ENCODE results near the gene CLMP. TPM values are rescaled to one million over a fixed set of nuclear protein-coding genes. Genes with fewer than 3 reads are reported as not detected.

The CLMP gene
- total RNA-seq, 3 donors from 2014 or later (not counting 1 experiment from before 2014, with no cell fraction given), result 0.07 to 0.45 TPM; not detected in 1

DNA sequence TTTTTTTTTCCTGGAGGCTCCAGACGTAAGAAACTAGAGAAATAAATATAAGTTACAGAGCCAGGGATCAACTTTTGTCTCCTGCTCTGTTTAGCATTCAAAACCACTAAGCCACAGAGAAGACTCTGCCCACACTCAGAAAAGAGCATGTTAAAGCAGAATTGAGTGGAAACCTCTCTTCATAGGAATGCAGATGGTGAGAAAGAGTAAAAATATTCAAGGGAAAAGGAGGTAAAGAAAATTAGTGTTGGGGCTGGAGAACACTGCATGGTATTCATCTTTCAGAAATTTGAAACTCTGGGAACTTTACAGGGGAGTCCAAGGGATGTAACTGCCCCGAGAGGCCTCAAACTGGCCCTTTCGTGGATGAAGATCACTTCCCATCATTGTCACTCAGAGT, 65.1 kb downstream of the CLMP start:
- H3K4me3 ChIP-seq (ENCODE audit: low read length), result no peak overlapping the region
- Mint-ChIP-seq H3K4me3 (no peak overlapping the region), H3K36me3 (no peaks in the 10 kb centered on the region), H3K9me3 (no peaks in the 10 kb centered on the region), H3K4me1 (no peaks in the 10 kb centered on the region), H3K27ac (no peak overlapping the region), H3K27me3 (ENCODE audit: low read depth in 2 of 2) (no peaks in the 10 kb centered on the region)
- DNase-seq (no peak), ATAC-seq (no peak)
- intact Hi-C loops (cut with micrococcal nuclease), result no loop called here
- H3K36me3 ChIP-seq (ENCODE audit: control insufficient read depth, insufficient read depth, low read length), result no peaks in the 10 kb centered on the region
- H3K27ac ChIP-seq (ENCODE audit: low read length), result no peak overlapping the region
- no peaks in the 10 kb centered on the region for H3K4me1 ChIP-seq (ENCODE audit: control insufficient read depth, insufficient read depth, low read length)
- TF ChIP-seq, protein P1, sequence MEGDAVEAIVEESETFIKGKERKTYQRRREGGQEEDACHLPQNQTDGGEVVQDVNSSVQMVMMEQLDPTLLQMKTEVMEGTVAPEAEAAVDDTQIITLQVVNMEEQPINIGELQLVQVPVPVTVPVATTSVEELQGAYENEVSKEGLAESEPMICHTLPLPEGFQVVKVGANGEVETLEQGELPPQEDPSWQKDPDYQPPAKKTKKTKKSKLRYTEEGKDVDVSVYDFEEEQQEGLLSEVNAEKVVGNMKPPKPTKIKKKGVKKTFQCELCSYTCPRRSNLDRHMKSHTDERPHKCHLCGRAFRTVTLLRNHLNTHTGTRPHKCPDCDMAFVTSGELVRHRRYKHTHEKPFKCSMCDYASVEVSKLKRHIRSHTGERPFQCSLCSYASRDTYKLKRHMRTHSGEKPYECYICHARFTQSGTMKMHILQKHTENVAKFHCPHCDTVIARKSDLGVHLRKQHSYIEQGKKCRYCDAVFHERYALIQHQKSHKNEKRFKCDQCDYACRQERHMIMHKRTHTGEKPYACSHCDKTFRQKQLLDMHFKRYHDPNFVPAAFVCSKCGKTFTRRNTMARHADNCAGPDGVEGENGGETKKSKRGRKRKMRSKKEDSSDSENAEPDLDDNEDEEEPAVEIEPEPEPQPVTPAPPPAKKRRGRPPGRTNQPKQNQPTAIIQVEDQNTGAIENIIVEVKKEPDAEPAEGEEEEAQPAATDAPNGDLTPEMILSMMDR (IDR thresholded peaks at IDR 0.05), result no peak
- no peaks in the 10 kb centered on the region for H3K27me3 ChIP-seq (ENCODE audit: control insufficient read depth, insufficient read depth, low read length)
- no peaks in the 10 kb centered on the region for H3K9me3 ChIP-seq (ENCODE audit: control insufficient read depth, insufficient read depth, low read length)
- WGBS (ENCODE audit: insufficient coverage), result 90% methylated on average over 2 of the region's 3 CpGs

DNA sequence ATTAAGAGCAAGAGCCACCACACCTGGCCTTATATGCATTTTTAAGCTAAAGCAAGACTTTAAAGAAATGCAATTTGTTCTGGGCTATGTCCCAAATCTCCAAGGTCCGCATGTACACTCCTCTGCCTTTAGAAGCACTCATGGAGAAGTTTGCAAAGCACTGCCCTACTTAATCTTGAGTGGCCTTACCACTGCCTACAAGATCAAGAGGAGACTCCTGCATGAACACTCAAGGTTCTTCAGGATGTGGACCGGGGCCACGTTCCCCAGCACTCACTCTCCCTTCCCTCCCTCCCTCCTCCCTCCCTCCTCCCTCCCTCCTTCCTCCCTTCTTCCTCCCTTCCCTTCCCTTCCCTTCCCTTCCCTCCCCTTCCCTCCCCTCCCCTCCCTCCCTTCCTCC, 69.9 kb downstream of the CLMP start:
- DNase-seq, result no peak
- no peaks in the 10 kb centered on the region for H3K27me3 ChIP-seq (ENCODE audit: control insufficient read depth, insufficient read depth, low read length)
- no peak overlapping the region for H3K4me3 ChIP-seq (ENCODE audit: low read length)
- H3K27ac Mint-ChIP-seq, result no peak overlapping the region
- H3K4me1 Mint-ChIP-seq, result peaks cover 0 to 4% of the 10 kb centered on the region in 2 donors
- peaks cover 0 to 3% of the 10 kb centered on the region in 2 donors for H3K27me3 Mint-ChIP-seq (ENCODE audit: low read depth in 2 of 2)
- intact Hi-C loops (cut with micrococcal nuclease), result no loop called here
- no peaks in the 10 kb centered on the region for H3K9me3 ChIP-seq (ENCODE audit: control insufficient read depth, insufficient read depth, low read length)
- no peak for ATAC-seq
- no peak overlapping the region for H3K4me3 Mint-ChIP-seq
- 69% methylated on average over 3 of the region's 3 CpGs for WGBS (ENCODE audit: insufficient coverage)
- no peaks in the 10 kb centered on the region for H3K36me3 Mint-ChIP-seq
- H3K27ac ChIP-seq (ENCODE audit: low read length), result no peak overlapping the region
- no peaks in the 10 kb centered on the region for H3K9me3 Mint-ChIP-seq
- TF ChIP-seq, protein P1 (IDR thresholded peaks at IDR 0.05), result no peak
- H3K4me1 ChIP-seq (ENCODE audit: control insufficient read depth, insufficient read depth, low read length), result no peaks in the 10 kb centered on the region
- no peaks in the 10 kb centered on the region for H3K36me3 ChIP-seq (ENCODE audit: control insufficient read depth, insufficient read depth, low read length)

DNA sequence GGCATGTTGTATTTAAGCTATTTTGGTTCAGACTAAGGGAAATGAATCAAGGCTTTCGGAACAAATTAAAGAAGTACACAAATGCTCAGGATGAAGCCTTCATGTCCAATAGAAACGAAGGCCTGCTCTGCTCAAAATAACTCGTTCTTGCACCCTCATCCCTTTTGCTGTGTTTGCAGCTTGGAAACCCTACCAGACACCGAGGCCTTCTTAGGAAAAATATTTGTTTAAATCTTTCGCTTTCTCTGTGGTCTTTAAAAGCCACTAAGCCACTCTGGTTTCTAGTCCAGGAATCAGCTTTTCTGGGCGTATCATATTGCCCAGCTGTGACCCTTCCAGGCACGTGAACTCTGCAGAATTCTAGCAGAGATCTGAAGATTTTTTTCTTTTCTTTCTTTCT, 72.2 kb downstream of the CLMP start:
- ATAC-seq, result no peak
- TF ChIP-seq, protein P1 (IDR thresholded peaks at IDR 0.05), result no peak
- Mint-ChIP-seq H3K36me3 (no peaks in the 10 kb centered on the region), H3K27me3 (ENCODE audit: low read depth in 2 of 2) (peaks cover 0 to 3% of the 10 kb centered on the region in 2 donors), H3K4me3 (no peak overlapping the region), H3K4me1 (peaks cover 0 to 12% of the 10 kb centered on the region in 2 donors), H3K9me3 (no peaks in the 10 kb centered on the region), H3K27ac (no peak overlapping the region)
- H3K27ac ChIP-seq (ENCODE audit: low read length), result no peak overlapping the region
- intact Hi-C loops (cut with micrococcal nuclease), result no loop called here
- no peaks in the 10 kb centered on the region for H3K4me1 ChIP-seq (ENCODE audit: control insufficient read depth, insufficient read depth, low read length)
- no peaks in the 10 kb centered on the region for H3K36me3 ChIP-seq (ENCODE audit: control insufficient read depth, insufficient read depth, low read length)
- no peak overlapping the region for H3K4me3 ChIP-seq (ENCODE audit: low read length)
- no peaks in the 10 kb centered on the region for H3K27me3 ChIP-seq (ENCODE audit: control insufficient read depth, insufficient read depth, low read length)
- DNase-seq, result no peak
- H3K9me3 ChIP-seq (ENCODE audit: control insufficient read depth, insufficient read depth, low read length), result no peaks in the 10 kb centered on the region
- WGBS (ENCODE audit: insufficient coverage), result 61% methylated on average over 7 of the region's 7 CpGs

DNA sequence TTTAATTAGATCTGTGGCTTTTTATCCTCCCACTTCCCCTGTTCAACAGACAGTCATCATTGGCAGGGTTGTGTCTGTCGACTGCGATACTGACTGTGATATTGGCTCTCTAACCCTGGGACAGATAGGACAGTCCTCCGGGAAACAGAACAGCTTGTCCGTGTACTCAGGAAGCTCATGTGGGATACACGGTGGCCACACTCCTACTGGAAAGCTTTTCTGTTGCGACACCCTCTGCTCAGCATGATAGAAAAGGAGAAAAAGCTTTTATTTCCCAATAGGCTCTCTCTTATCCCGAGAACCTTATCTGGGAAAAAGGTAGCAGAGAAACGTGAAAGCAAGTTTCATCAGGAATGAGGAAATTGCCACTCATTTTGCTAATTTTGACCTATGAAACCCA, 72.7 kb downstream of the CLMP start:
- Mint-ChIP-seq H3K4me3 (no peak overlapping the region), H3K4me1 (peaks cover 0 to 12% of the 10 kb centered on the region in 2 donors), H3K27me3 (ENCODE audit: low read depth in 2 of 2) (peaks cover 0 to 3% of the 10 kb centered on the region in 2 donors), H3K9me3 (no peaks in the 10 kb centered on the region), H3K36me3 (no peaks in the 10 kb centered on the region), H3K27ac (no peak overlapping the region)
- TF ChIP-seq, protein P1 (IDR thresholded peaks at IDR 0.05), result no peak
- WGBS (ENCODE audit: insufficient coverage), result 78% methylated on average over 6 of the region's 8 CpGs
- intact Hi-C loops (cut with micrococcal nuclease), result no loop called here
- Histone ChIP-seq H3K4me1 (ENCODE audit: control insufficient read depth, insufficient read depth, low read length) (no peaks in the 10 kb centered on the region), H3K9me3 (ENCODE audit: control insufficient read depth, insufficient read depth, low read length) (no peaks in the 10 kb centered on the region), H3K4me3 (ENCODE audit: low read length) (no peak overlapping the region), H3K27ac (ENCODE audit: low read length) (no peak overlapping the region), H3K36me3 (ENCODE audit: control insufficient read depth, insufficient read depth, low read length) (no peaks in the 10 kb centered on the region), H3K27me3 (ENCODE audit: control insufficient read depth, insufficient read depth, low read length) (no peaks in the 10 kb centered on the region)
- DNase-seq, result no peak
- no peak for ATAC-seq

Measured in natural killer cell (primary cell).